CD14-positive monocyte (primary cell): Measurements from ENCODE around the gene PRKN. TPM values are rescaled to one million over a fixed set of nuclear protein-coding genes. Genes with fewer than 3 reads are reported as not detected.
"Not testable (repeated sequence)": the region's sequence is repeated elsewhere in the genome, so short reads cannot be mapped to it uniquely, and the experiment has no call there.

Experiments
- DNase-seq, 3 donors: peaks; one replicate each; pipeline ENCODE4 v3.0.0-alpha.2; 2011 to 2022
- H2AFZ ChIP-seq: 2 replicates; pipeline ENCODE4 v1.6.0; 2012; ENCODE audit warnings: mild to moderate bottlenecking, low read depth, low read length, inconsistent platforms; ENCODE audit not compliant: insufficient read depth, poor library complexity, severe bottlenecking
- H3K27ac ChIP-seq, 2 donors: 1 replicate in 1 of 2; 2 replicates in 1 of 2; pipeline ENCODE4 v1.5.1; 2012 to 2013; ENCODE audit warnings: low read length in 2 of 2, control low read depth in 1 of 2, inconsistent platforms in 1 of 2, low read depth in 1 of 2, mild to moderate bottlenecking in 1 of 2
- H3K27me3 ChIP-seq, 2 donors: one replicate each; pipeline versions ENCODE4 v1.6.0 to v1.6.1; 2011 to 2013; ENCODE audit warnings: low read length in 2 of 2; ENCODE audit not compliant: control insufficient read depth in 2 of 2, insufficient read depth in 2 of 2
- H3K36me3 ChIP-seq, 2 donors: replicated peaks in 1 of 2; 1 replicate in 1 of 2; 2 replicates in 1 of 2; pipeline versions ENCODE4 v1.5.1 to v1.6.1; 2012 to 2013; ENCODE audit warnings: low read length in 2 of 2, control low read depth in 1 of 2, inconsistent platforms in 1 of 2, mild to moderate bottlenecking in 1 of 2; ENCODE audit not compliant: insufficient read depth in 2 of 2, control insufficient read depth in 1 of 2
- H3K4me1 ChIP-seq, 2 donors: 1 replicate in 1 of 2; 2 replicates in 1 of 2; pipeline versions ENCODE4 v1.5.1 to v1.6.1; 2012 to 2013; ENCODE audit warnings: low read length in 2 of 2, control low read depth in 1 of 2, inconsistent platforms in 1 of 2, mild to moderate bottlenecking in 1 of 2, moderate library complexity in 1 of 2; ENCODE audit not compliant: insufficient read depth in 2 of 2, control insufficient read depth in 1 of 2
- H3K4me2 ChIP-seq: replicated peaks from 2 replicates; pipeline ENCODE3; 2012; ENCODE audit warnings: low read length, moderate library complexity, mild to moderate bottlenecking; ENCODE audit not compliant: poor library complexity, severe bottlenecking; ENCODE audit errors: extremely low read depth
- H3K4me3 ChIP-seq, 3 experiments: fragments of 200-600 bp in 1 of 3; sonication (generic) in 1 of 3; replicated peaks in 1 of 3; 1 replicate in 2 of 3; 2 replicates in 1 of 3; pipeline ENCODE4 v1.5.1; 2011 to 2013; ENCODE audit warnings: low read length in 3 of 3, mild to moderate bottlenecking in 3 of 3, control low read depth in 2 of 3, low read depth in 2 of 3, inconsistent platforms in 1 of 3, moderate library complexity in 1 of 3
- H3K79me2 ChIP-seq: 2 replicates; pipeline ENCODE4 v1.6.0; 2012; ENCODE audit warnings: mild to moderate bottlenecking, control low read depth, inconsistent platforms, low read length, moderate library complexity; ENCODE audit not compliant: insufficient read depth
- H3K9ac ChIP-seq: 2 replicates; pipeline ENCODE4 v1.6.0; 2017; ENCODE audit warnings: low read length, mild to moderate bottlenecking; ENCODE audit not compliant: insufficient read depth, poor library complexity, severe bottlenecking
- H3K9me3 ChIP-seq, 2 donors: replicated peaks in 1 of 2; 1 replicate in 1 of 2; 2 replicates in 1 of 2; pipeline versions ENCODE4 v1.5.1 to v1.6.1; 2012 to 2013; ENCODE audit warnings: low read length in 2 of 2, control low read depth in 1 of 2; ENCODE audit not compliant: control insufficient read depth in 1 of 2, insufficient read depth in 1 of 2
- H4K20me1 ChIP-seq: 2 replicates; pipeline ENCODE4 v1.6.0; 2012; ENCODE audit warnings: mild to moderate bottlenecking, low read length, control low read depth, moderate library complexity; ENCODE audit not compliant: insufficient read depth
- H3K27ac Mint-ChIP-seq, 7 donors: one replicate each; pipeline ENCODE4 v1.8.0; 2020; ENCODE audit warnings: mild to moderate bottlenecking in 7 of 7, mixed read lengths in 7 of 7, moderate library complexity in 6 of 7, inconsistent platforms in 2 of 7
- H3K27me3 Mint-ChIP-seq, 3 donors: one replicate each; pipeline ENCODE4 v1.8.0; 2021 to 2022; ENCODE audit warnings: low read depth in 3 of 3, mild to moderate bottlenecking in 3 of 3, mixed read lengths in 3 of 3, moderate library complexity in 3 of 3, inconsistent platforms in 1 of 3
- H3K36me3 Mint-ChIP-seq, 2 donors: one replicate each; pipeline ENCODE4 v1.8.0; 2020; ENCODE audit warnings: mixed read lengths in 2 of 2, inconsistent platforms in 1 of 2, mild to moderate bottlenecking in 1 of 2
- H3K4me1 Mint-ChIP-seq: one replicate; pipeline ENCODE4 v1.8.0; 2020; ENCODE audit warnings: mild to moderate bottlenecking, mixed read lengths
- H3K4me3 Mint-ChIP-seq, 2 donors: one replicate each; pipeline ENCODE4 v1.8.0; 2020; ENCODE audit warnings: mild to moderate bottlenecking in 2 of 2, mixed read lengths in 2 of 2, moderate library complexity in 1 of 2
- H3K9me3 Mint-ChIP-seq, 7 donors: one replicate each; pipeline ENCODE4 v1.8.0; 2020 to 2022; ENCODE audit warnings: mixed read lengths in 7 of 7, mild to moderate bottlenecking in 6 of 7, moderate library complexity in 6 of 7, inconsistent platforms in 2 of 7
- WGBS: methylation state at CpG from one replicate; pipeline ENCODE4 v1.1.5; 2013; ENCODE audit warnings: missing lambda C conversion rate; ENCODE audit not compliant: insufficient coverage; 5-methylcytosine and 5-hydroxymethylcytosine counted together
- intact Hi-C, 2 donors: fragments of 100-400 bp; cut with micrococcal nuclease; formaldehyde crosslinking; loops; one replicate each; pipeline versions ENCODE4 v1.15.0 to v1.15.1; 2023
- polyA plus RNA-seq, 3 donors: library from polyadenylated mRNA; depleted of rRNA in 1 of 3; unstranded in 2 of 3; stranded (reverse) in 1 of 3; fragments of 300-500 nt in 2 of 3; fragments of >200 nt in 1 of 3; fragmentation: Illumina TruSeq in 2 of 3; gene quantifications; 1 replicate in 2 of 3; 2 replicates in 1 of 3; pipeline ENCODE4 v1.2.3, GENCODE V29; 2012 to 2021
- TF ChIP-seq, protein P1 (sequence below): fragments of 200-600 bp; IDR thresholded peaks from one replicate; pipeline ENCODE4 v1.8.0; 2022; ENCODE audit warnings: antibody characterized with exemption, mild to moderate bottlenecking

The PRKN gene
- polyA plus RNA-seq, 3 donors: 0.19 to 0.21 TPM; not detected in 1

DNA sequence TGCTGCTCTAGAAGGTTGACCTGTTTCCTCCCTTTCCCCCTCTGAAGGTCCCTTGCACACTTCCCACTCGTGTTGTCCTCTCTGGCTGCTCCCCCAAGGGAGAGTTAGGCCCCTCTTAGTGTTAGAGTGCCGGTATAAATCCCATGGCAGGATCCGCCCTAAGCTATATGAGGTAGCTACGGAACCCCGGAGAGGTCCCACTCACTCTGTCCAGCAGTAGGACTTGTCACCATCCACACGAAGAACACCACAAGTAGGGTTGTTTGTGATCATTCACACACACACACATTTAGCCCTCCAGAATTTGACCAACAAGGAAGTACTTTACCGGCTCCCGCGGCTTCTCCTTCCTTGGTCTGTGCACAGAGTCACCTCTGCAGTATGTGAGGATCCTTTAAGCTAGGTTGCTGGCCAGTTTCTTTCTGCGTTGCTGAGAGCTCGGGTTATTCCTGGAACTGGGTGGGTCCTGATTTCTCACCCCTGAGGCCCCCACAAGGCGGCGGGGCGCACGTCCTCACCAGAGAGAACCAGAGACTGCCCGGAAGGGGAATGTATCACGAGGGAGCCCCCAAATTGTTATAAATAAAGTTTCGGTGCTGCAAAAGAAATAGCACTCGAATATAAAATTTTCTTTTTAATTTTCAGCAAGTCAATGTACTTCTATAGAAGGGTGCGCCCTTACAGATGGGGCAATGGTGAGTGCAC lies 1412.9 kb downstream of the PRKN start:
- peaks cover 9 to 21% (median 14%) of the 10 kb centered on the region in 7 donors for H3K9me3 Mint-ChIP-seq
- H3K4me3 Mint-ChIP-seq, H3K27ac ChIP-seq, H3K4me1 Mint-ChIP-seq, H3K27me3 Mint-ChIP-seq, DNase-seq, H3K4me1 ChIP-seq, H2AFZ ChIP-seq, H3K27ac Mint-ChIP-seq, H3K4me2 ChIP-seq, H4K20me1 ChIP-seq, intact Hi-C loops, H3K79me2 ChIP-seq, H3K36me3 Mint-ChIP-seq, H3K27me3 ChIP-seq, H3K4me3 ChIP-seq, H3K9ac ChIP-seq, H3K36me3 ChIP-seq: not testable (repeated sequence)
- peaks cover 0 to 14% of the 10 kb centered on the region in 2 donors for H3K9me3 ChIP-seq
- WGBS: 88% methylated on average over 14 of the region's 20 CpGs

DNA sequence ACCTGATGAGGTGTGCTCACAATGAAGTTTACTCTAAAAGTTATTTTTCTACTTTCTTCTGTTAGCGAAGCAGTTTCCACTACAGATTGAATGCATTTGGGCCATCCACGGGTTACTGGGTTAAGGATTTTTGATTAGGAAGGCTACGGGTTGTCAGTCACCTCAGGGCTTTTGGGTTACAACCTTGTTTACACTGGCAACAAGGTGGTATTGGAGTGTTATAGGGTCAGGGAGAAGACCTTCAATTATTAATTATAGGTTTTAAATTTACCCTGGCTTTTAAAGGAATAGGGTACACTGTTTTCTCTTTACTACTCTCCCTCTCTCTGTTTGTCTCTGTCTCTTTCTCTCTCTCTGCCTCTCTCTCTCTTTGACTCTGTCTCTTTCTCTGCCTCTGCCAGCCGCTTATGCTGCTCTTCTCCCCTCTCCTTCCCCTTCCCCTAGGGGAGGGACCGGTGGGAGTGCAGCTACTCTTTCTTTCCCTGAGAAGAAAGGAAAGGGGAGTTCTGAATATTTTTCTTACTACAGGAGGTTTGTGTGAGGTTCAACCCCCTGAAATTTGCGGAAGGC lies 1413.5 kb downstream of the PRKN start:
- no peaks in the 10 kb centered on the region for H3K27me3 ChIP-seq
- DNase-seq: no peak
- intact Hi-C loops: no loop called here
- H3K9me3 ChIP-seq: peaks cover 0 to 14% of the 10 kb centered on the region in 2 donors
- Mint-ChIP-seq H3K9me3 (peaks cover 10 to 21% (median 14%) of the 10 kb centered on the region in 7 donors), H3K4me1 (no peaks in the 10 kb centered on the region), H3K4me3 (no peak overlapping the region), H3K36me3 (no peaks in the 10 kb centered on the region), H3K27ac (peak overlapping the region in 1 of 7 donors; percentile 27), H3K27me3 (peaks cover 0 to 2% (median 0%) of the 10 kb centered on the region in 3 donors)
- no peaks in the 10 kb centered on the region for H3K4me1 ChIP-seq
- H3K9ac ChIP-seq: no peak overlapping the region
- no peaks in the 10 kb centered on the region for H3K36me3 ChIP-seq
- H3K4me3 ChIP-seq: no peak overlapping the region
- no peak overlapping the region for H3K27ac ChIP-seq
- no peaks in the 10 kb centered on the region for H3K79me2 ChIP-seq
- no peak overlapping the region for H2AFZ ChIP-seq
- H4K20me1 ChIP-seq: no peaks in the 10 kb centered on the region
- H3K4me2 ChIP-seq: no peak overlapping the region
- TF ChIP-seq, protein P1, sequence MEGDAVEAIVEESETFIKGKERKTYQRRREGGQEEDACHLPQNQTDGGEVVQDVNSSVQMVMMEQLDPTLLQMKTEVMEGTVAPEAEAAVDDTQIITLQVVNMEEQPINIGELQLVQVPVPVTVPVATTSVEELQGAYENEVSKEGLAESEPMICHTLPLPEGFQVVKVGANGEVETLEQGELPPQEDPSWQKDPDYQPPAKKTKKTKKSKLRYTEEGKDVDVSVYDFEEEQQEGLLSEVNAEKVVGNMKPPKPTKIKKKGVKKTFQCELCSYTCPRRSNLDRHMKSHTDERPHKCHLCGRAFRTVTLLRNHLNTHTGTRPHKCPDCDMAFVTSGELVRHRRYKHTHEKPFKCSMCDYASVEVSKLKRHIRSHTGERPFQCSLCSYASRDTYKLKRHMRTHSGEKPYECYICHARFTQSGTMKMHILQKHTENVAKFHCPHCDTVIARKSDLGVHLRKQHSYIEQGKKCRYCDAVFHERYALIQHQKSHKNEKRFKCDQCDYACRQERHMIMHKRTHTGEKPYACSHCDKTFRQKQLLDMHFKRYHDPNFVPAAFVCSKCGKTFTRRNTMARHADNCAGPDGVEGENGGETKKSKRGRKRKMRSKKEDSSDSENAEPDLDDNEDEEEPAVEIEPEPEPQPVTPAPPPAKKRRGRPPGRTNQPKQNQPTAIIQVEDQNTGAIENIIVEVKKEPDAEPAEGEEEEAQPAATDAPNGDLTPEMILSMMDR: no peak
- WGBS: no CpG with 5 or more reads among the region's 6 CpGs

DNA sequence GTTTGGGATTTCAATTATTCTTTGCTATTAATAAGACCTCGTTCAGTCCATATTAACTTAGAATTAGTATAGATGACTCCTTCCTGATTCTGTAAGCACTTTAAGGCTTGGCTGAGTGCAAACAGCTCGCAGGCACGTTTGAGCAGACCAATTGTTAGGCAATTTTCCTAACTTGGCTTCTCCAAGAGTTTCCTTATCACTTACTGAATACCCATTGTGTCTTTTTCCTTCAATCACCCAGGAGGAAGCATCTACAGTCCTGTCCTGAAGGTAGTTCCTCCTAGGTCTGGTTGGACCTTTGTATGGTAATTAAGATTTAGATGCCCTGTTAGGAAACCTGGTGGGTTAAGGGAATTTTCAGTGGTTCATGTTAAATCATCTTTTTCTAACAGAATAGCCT lies 1414.1 kb downstream of the PRKN start:
- H3K79me2 ChIP-seq, H3K4me1 Mint-ChIP-seq, H3K36me3 ChIP-seq, intact Hi-C loops, H3K36me3 Mint-ChIP-seq, H3K4me3 Mint-ChIP-seq, H3K27ac Mint-ChIP-seq, H3K4me1 ChIP-seq, H3K4me2 ChIP-seq, H3K4me3 ChIP-seq, H3K9ac ChIP-seq, H2AFZ ChIP-seq, H3K27me3 ChIP-seq, H4K20me1 ChIP-seq, H3K27ac ChIP-seq, H3K27me3 Mint-ChIP-seq, DNase-seq: not testable (repeated sequence)
- no CpG with 5 or more reads among the region's 3 CpGs for WGBS
- peaks cover 0 to 14% of the 10 kb centered on the region in 2 donors for H3K9me3 ChIP-seq
- H3K9me3 Mint-ChIP-seq: peaks cover 10 to 20% (median 14%) of the 10 kb centered on the region in 7 donors

DNA sequence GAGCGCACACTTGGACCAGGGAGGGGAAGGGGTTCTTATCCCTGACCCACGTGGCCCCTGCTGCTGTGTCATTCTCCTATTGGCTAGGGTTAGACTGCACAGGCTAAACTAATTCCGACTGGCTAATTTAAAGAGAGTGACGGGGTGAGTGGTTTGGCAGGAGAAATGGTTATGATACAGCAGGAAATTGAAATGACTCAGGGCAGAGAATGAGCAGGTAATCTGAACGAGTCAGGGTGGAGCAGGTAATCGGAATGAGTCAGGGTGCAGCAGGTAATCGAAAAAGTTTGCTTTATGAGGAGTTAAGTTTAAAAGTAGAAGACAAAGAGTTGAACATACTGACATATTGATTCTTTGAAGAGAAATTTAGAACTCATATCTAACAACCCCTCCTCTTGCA lies 1417.8 kb downstream of the PRKN start:
- H3K9ac ChIP-seq, H3K27ac ChIP-seq, H3K36me3 Mint-ChIP-seq, H3K4me2 ChIP-seq, H3K36me3 ChIP-seq, intact Hi-C loops, H3K4me3 Mint-ChIP-seq, H3K27me3 Mint-ChIP-seq, H2AFZ ChIP-seq, H3K4me3 ChIP-seq, DNase-seq, H3K4me1 ChIP-seq, H3K27ac Mint-ChIP-seq, H4K20me1 ChIP-seq, H3K27me3 ChIP-seq, H3K79me2 ChIP-seq, H3K4me1 Mint-ChIP-seq: not testable (repeated sequence)
- 94% methylated on average over 7 of the region's 7 CpGs for WGBS
- H3K9me3 ChIP-seq: peaks cover 0 to 10% of the 10 kb centered on the region in 2 donors
- H3K9me3 Mint-ChIP-seq: peaks cover 5 to 18% (median 10%) of the 10 kb centered on the region in 7 donors
